Type B pancreatic cell (in vitro differentiated cells): ENCODE results near the gene KLRC3. TPM values are rescaled to one million over a fixed set of nuclear protein-coding genes. Genes with fewer than 3 reads are reported as not detected.

Experiments used
- DNase-seq: peaks from one replicate; pipeline ENCODE4 v3.0.0; 2021; ENCODE audit warnings: mixed read lengths; ENCODE audit not compliant: unreplicated experiment; ENCODE audit errors: extremely low spot score
- H3K27ac Mint-ChIP-seq: 2 replicates; pipeline ENCODE4 v1.8.0; 2021; ENCODE audit warnings: mild to moderate bottlenecking, mixed read lengths
- H3K27me3 Mint-ChIP-seq: 2 replicates; pipeline ENCODE4 v1.8.0; 2021; ENCODE audit warnings: mixed read lengths
- H3K36me3 Mint-ChIP-seq: 2 replicates; pipeline ENCODE4 v1.8.0; 2021; ENCODE audit warnings: mixed read lengths
- H3K4me1 Mint-ChIP-seq: one replicate; pipeline ENCODE4 v1.8.0; 2021; ENCODE audit warnings: mixed read lengths; ENCODE audit not compliant: unreplicated experiment
- H3K4me3 Mint-ChIP-seq: 2 replicates; pipeline ENCODE4 v1.8.0; 2021; ENCODE audit warnings: mild to moderate bottlenecking, mixed read lengths
- H3K9me3 Mint-ChIP-seq: 2 replicates; pipeline ENCODE4 v1.8.0; 2021; ENCODE audit warnings: mixed read lengths
- CTCF ChIP-seq: fragments of 200-600 bp; sonication (generic); conservative IDR thresholded peaks from 2 replicates; pipeline ENCODE4 v1.5.0; 2021; ENCODE audit warnings: antibody characterized with exemption, mild to moderate bottlenecking
- total RNA-seq: library from RNA; stranded (reverse); gene quantifications from 2 replicates; pipeline ENCODE4 v1.2.1, GENCODE V29; 2021; ENCODE audit warnings: low replicate concordance

The KLRC3 gene
- total RNA-seq, 1 donor from 2014 or later, result not detected

- no peak for TF ChIP-seq CTCF
- H3K4me1 Mint-ChIP-seq, result peaks cover 5% of the 10 kb centered on the region
- no peaks in the 10 kb centered on the region for H3K9me3 Mint-ChIP-seq
- no peak for DNase-seq
- no peak overlapping the region for H3K4me3 Mint-ChIP-seq
- H3K27me3 Mint-ChIP-seq, result no peaks in the 10 kb centered on the region
- H3K27ac Mint-ChIP-seq, result no peak overlapping the region
- peaks cover 7% of the 10 kb centered on the region for H3K36me3 Mint-ChIP-seq
Measured at GRCh38 chr12:10362325-10362724, 58.1 kb downstream of the KLRC3 start.

Other genes with a start within 250 kb of the KLRC3 start
- gene OLR1, start 248.5 kb downstream of the KLRC3 start, total RNA-seq, result 0.19 and 2.8 TPM in 2 replicates
- gene TMEM52B, start 241.6 kb downstream of the KLRC3 start, total RNA-seq, result 0.68 and 3.4 TPM in 2 replicates
- gene GABARAPL1, start 207.7 kb downstream of the KLRC3 start, total RNA-seq, result 43.5 and 252 TPM in 2 replicates
- 0.48 TPM in 1 of 2 replicates, not detected in the other for gene KLRD1, start 112.7 kb downstream of the KLRC3 start, total RNA-seq
- not detected in 2 replicates for gene KLRK1, start 30.6 kb downstream of the KLRC3 start, total RNA-seq
- not detected in 2 replicates for gene KLRC4, start 10.8 kb downstream of the KLRC3 start, total RNA-seq
- gene KLRC2, start 15.4 kb upstream of the KLRC3 start, total RNA-seq, result 0.57 and 0.75 TPM in 2 replicates
- not detected in 2 replicates for gene KLRC1, start 32.8 kb upstream of the KLRC3 start, total RNA-seq
- gene EIF2S3B, start 85.3 kb upstream of the KLRC3 start, total RNA-seq, result 0.80 and 0.90 TPM in 2 replicates
- gene MAGOHB, start 193.0 kb upstream of the KLRC3 start, total RNA-seq, result 39.6 and 57.6 TPM in 2 replicates